Astrocyte (in vitro differentiated cells and primary cell): ENCODE data around the gene SLC38A10.

Experiments used
- EZH2 ChIP-seq: IDR thresholded peaks from 2 replicates; pipeline ENCODE4 v1.6.1; 2012; ENCODE audit warnings: mild to moderate bottlenecking, low read length, inconsistent platforms; ENCODE audit not compliant: insufficient read depth
- TF ChIP-seq, protein P1 (sequence below): IDR thresholded peaks from 2 replicates; pipeline ENCODE4 v1.5.1; 2011; ENCODE audit warnings: low read depth, mild to moderate bottlenecking, inconsistent platforms, low read length, moderate library complexity; ENCODE audit not compliant: insufficient read depth

DNA sequence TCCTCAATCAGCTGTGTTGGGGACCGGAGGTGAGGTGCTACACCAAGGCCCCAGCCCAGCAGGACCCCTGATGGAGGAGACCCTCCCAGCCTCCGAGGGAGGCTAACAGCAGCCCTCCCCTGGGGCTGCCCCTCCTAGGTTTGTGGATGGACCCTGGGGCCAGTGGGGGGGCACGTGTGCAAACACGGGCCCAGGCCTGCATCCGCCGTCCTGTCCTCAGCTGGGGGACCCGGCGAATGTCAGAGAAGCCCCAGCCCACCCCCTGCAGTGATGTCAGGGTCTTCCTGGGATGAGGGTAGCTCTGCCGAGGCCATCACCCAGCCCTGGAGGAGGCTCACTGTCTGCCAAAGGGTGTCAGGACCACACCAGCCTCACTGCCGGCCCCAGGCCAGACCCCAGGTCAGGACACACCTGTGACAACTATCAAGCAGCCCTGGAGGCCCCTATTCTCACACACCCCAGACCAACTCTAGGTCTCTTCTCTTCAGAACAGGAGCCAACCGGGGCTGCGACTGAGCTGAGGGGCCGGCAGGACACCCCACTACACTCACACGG, 99.1 kb downstream of the SLC38A10 start:
- TF ChIP-seq, protein P1, sequence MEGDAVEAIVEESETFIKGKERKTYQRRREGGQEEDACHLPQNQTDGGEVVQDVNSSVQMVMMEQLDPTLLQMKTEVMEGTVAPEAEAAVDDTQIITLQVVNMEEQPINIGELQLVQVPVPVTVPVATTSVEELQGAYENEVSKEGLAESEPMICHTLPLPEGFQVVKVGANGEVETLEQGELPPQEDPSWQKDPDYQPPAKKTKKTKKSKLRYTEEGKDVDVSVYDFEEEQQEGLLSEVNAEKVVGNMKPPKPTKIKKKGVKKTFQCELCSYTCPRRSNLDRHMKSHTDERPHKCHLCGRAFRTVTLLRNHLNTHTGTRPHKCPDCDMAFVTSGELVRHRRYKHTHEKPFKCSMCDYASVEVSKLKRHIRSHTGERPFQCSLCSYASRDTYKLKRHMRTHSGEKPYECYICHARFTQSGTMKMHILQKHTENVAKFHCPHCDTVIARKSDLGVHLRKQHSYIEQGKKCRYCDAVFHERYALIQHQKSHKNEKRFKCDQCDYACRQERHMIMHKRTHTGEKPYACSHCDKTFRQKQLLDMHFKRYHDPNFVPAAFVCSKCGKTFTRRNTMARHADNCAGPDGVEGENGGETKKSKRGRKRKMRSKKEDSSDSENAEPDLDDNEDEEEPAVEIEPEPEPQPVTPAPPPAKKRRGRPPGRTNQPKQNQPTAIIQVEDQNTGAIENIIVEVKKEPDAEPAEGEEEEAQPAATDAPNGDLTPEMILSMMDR: no peak
- TF ChIP-seq EZH2: no peak
